GM12892 (cell line): Measurements from ENCODE around the gene TMTC3.
A peak's percentile ranks its signal among the peaks of the same experiment; 100 is the strongest.

Experiments
- DNase-seq: peaks from one replicate; pipeline ENCODE4 v3.0.0; 2011; ENCODE audit not compliant: insufficient read length
- FAIRE-seq: peaks from 2 replicates; lab custom pipeline; 2011; peaks lifted over from hg19 to GRCh38; lab: Jason Lieb, UNC
- POLR2A ChIP-seq: IDR thresholded peaks from 2 replicates; pipeline ENCODE4 v1.6.1; 2011; ENCODE audit warnings: low read depth, low read length, control low read depth
- POLR2AphosphoS5 ChIP-seq: IDR thresholded peaks from 2 replicates; pipeline ENCODE4 v1.6.1; 2011; ENCODE audit warnings: low read depth, low read length, control low read depth
- TAF1 ChIP-seq: IDR thresholded peaks from 2 replicates; pipeline ENCODE4 v1.6.1; 2011; ENCODE audit warnings: low read depth, mild to moderate bottlenecking, control low read depth, low read length, borderline replicate concordance

The TMTC3 gene

GRCh38 chr12:88175544-88175943 lies 33.4 kb downstream of the TMTC3 start:
- TF ChIP-seq POLR2A (no peak), TAF1 (no peak), POLR2AphosphoS5 (no peak)
- DNase-seq: no peak
- no peak for FAIRE-seq

GRCh38 chr12:88179436-88180014 lies 37.4 kb downstream of the TMTC3 start:
- DNase-seq (no peak), FAIRE-seq (no peak)
- TF ChIP-seq POLR2AphosphoS5 (no peak), POLR2A (no peak), TAF1 (no peak)

GRCh38 chr12:88181881-88182280 lies 39.8 kb downstream of the TMTC3 start:
- TF ChIP-seq POLR2AphosphoS5: no peak
- TF ChIP-seq POLR2A: no peak
- no peak for TF ChIP-seq TAF1
- FAIRE-seq: no peak
- DNase-seq: no peak

DNA sequence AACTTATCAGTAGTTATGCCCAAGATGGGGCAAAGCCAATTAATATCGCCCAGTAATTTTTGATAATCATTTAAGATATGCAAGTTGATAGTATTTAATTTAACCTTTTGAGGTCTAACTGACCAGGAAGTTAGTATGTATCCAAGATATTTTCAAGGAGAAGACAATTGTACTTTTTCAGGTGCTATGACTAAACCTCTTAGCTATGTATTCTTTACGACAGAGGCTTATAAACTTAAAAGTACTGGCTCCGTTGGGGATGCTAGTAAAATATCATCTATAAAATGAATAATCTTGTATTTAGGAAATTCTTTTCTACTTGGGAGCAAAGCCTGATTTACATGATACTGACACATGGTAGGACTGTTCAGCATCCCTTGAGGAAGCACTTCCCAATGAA lies 40.3 kb downstream of the TMTC3 start:
- FAIRE-seq (no peak), DNase-seq (no peak)
- TF ChIP-seq POLR2AphosphoS5 (no peak), POLR2A (no peak), TAF1 (no peak)

- FAIRE-seq (no peak), DNase-seq (no peak)
- TF ChIP-seq POLR2A (no peak), POLR2AphosphoS5 (no peak), TAF1 (no peak)
Observed at GRCh38 chr12:88184196-88184595, 42.1 kb downstream of the TMTC3 start.

DNA sequence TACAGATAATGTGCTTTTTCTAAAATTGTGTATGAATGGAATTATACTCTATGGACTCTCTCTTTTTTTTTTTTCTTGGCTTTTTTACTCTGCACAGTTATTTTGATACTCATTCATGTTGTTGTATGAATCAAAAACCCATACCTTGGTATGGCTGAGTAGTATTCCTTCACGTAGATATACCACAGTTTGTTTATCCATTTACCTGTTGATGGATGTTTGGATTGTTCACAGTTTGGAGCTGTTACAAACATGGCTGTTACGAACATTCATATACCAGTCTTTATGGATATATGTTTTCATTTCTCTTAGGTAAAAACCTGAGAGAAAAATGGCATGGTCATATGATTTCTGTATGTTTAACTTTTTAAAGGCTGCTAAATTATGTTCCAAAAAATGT lies 43.2 kb downstream of the TMTC3 start:
- no peak for DNase-seq
- FAIRE-seq: no peak
- no peak for TF ChIP-seq POLR2A
- no peak for TF ChIP-seq TAF1
- no peak for TF ChIP-seq POLR2AphosphoS5

GRCh38 chr12:88185988-88186387 lies 43.9 kb downstream of the TMTC3 start:
- FAIRE-seq (peak; percentile 63), DNase-seq (no peak)
- TF ChIP-seq POLR2A (no peak), TAF1 (no peak)

GRCh38 chr12:88187571-88187970 lies 45.5 kb downstream of the TMTC3 start:
- TF ChIP-seq POLR2AphosphoS5 (no peak), TAF1 (no peak), POLR2A (no peak)
- FAIRE-seq: no peak
- no peak for DNase-seq

GRCh38 chr12:88188180-88188579 lies 46.1 kb downstream of the TMTC3 start:
- DNase-seq: no peak
- FAIRE-seq: no peak
- TF ChIP-seq TAF1 (no peak), POLR2AphosphoS5 (no peak), POLR2A (no peak)

- no peak for FAIRE-seq
- TF ChIP-seq POLR2AphosphoS5: no peak
- TF ChIP-seq TAF1: no peak
- DNase-seq: no peak
Observed at GRCh38 chr12:88192426-88192825, 50.3 kb downstream of the TMTC3 start.

GRCh38 chr12:88194868-88195267 lies 52.8 kb downstream of the TMTC3 start:
- TF ChIP-seq TAF1: no peak
- no peak for TF ChIP-seq POLR2AphosphoS5
- no peak for TF ChIP-seq POLR2A
- DNase-seq (no peak), FAIRE-seq (no peak)

- TF ChIP-seq TAF1: no peak
- DNase-seq (no peak), FAIRE-seq (no peak)
Observed at GRCh38 chr12:88200029-88200428, 57.9 kb downstream of the TMTC3 start.

DNA sequence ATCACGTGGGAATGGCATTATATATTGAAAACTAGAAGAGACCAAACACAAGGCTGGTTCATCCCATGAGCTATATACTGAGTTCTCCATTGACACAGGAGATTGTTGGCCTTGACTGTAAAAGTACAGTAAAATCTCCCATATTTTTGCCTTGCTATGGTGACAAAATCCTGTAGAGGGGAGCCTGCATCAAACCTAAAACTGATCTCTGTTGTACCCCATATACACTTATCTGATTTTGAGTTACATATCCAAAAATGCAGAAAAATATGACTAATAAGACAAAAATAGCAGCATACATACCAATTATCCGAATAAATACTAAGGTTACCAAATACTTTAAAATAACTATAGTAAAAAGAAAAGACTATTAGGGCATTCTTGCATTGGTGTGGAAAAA lies 60.4 kb downstream of the TMTC3 start:
- FAIRE-seq: no peak
- TF ChIP-seq TAF1 (no peak), POLR2AphosphoS5 (no peak), POLR2A (no peak)
- no peak for DNase-seq

DNA sequence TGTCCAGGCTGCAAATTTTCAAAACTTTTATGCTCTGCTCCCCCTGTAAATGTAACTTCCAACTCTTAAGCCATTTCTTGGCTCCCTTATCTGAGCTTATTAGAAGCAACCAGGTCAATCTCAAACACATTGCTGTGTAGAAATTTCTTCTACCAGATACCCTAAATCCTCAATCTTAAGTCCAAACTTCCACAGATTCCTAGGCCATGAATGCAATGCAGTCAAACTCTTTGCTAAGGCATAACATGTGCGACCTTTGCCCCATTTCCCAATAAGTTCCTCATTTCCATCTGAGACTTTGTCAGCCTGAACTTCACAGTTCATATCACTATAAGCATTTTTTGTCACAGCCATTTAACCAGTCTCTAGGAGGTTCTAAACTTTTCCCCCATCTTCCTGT lies 64.5 kb downstream of the TMTC3 start:
- no peak for FAIRE-seq
- DNase-seq: no peak
- no peak for TF ChIP-seq POLR2AphosphoS5
- no peak for TF ChIP-seq TAF1
- no peak for TF ChIP-seq POLR2A
